ENCODE data around the gene MTFR1L.

Gene MTFR1L

GRCh38 chr1:25821630-25822091 is 1.9 kb downstream of the MTFR1L start:
- no peak overlapping the region for H3K27ac Mint-ChIP-seq
- TF ChIP-seq CTCF (IDR thresholded peaks at IDR 0.05): no peak
- peaks cover 3% of the 10 kb centered on the region for H3K27me3 Mint-ChIP-seq (ENCODE audit: low read depth, poor library complexity)
- peaks cover 6% of the 10 kb centered on the region for H3K36me3 Mint-ChIP-seq (ENCODE audit: low read depth)
- peak overlapping the region; percentile 91 for H3K4me3 Mint-ChIP-seq
- DNase-seq: no peak
- H3K9me3 Mint-ChIP-seq: no peaks in the 10 kb centered on the region
- H3K4me1 Mint-ChIP-seq: peaks cover 42% of the 10 kb centered on the region

GRCh38 chr1:25825605-25826004 is 5.9 kb downstream of the MTFR1L start:
- Mint-ChIP-seq H3K27ac (no peak overlapping the region), H3K4me3 (no peak overlapping the region), H3K27me3 (ENCODE audit: low read depth, poor library complexity) (peaks cover 3% of the 10 kb centered on the region), H3K36me3 (ENCODE audit: low read depth) (peaks cover 31% of the 10 kb centered on the region), H3K4me1 (peaks cover 18% of the 10 kb centered on the region), H3K9me3 (no peaks in the 10 kb centered on the region)
- no peak for DNase-seq
- TF ChIP-seq CTCF (IDR thresholded peaks at IDR 0.05): no peak

DNA sequence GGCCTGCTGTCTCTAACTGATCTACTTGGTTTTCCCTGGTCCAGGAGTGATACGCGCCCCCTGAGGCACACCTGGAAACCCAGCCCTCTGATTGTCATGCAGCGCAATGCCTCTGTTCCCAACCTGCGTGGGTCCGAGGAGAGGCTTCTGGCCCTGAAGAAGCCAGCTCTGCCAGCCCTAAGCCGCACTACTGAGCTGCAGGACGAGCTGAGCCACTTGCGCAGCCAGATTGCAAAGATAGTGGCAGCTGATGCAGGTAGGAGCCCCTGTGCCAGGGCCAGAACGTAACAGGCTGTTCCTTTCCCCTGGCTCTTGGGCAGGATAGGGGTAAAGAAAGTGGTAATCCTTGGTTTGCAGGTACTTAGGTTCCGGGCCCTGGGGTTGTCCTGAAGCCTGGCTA is 6.8 kb downstream of the MTFR1L start:
- Mint-ChIP-seq H3K27ac (no peak overlapping the region), H3K9me3 (no peaks in the 10 kb centered on the region), H3K4me3 (no peak overlapping the region), H3K4me1 (peaks cover 9% of the 10 kb centered on the region), H3K27me3 (ENCODE audit: low read depth, poor library complexity) (peaks cover 3% of the 10 kb centered on the region), H3K36me3 (ENCODE audit: low read depth) (peaks cover 38% of the 10 kb centered on the region)
- no peak for DNase-seq
- TF ChIP-seq CTCF (IDR thresholded peaks at IDR 0.05): no peak

GRCh38 chr1:25828491-25828890 is 8.7 kb downstream of the MTFR1L start:
- Mint-ChIP-seq H3K4me3 (no peak overlapping the region), H3K4me1 (no peaks in the 10 kb centered on the region), H3K36me3 (ENCODE audit: low read depth) (peaks cover 46% of the 10 kb centered on the region), H3K27me3 (ENCODE audit: low read depth, poor library complexity) (no peaks in the 10 kb centered on the region), H3K27ac (no peak overlapping the region), H3K9me3 (no peaks in the 10 kb centered on the region)
- no peak for TF ChIP-seq CTCF (IDR thresholded peaks at IDR 0.05)
- no peak for DNase-seq

GRCh38 chr1:25829046-25829445 is 9.3 kb downstream of the MTFR1L start:
- H3K36me3 Mint-ChIP-seq (ENCODE audit: low read depth): peaks cover 49% of the 10 kb centered on the region
- no peak for DNase-seq
- no peak overlapping the region for H3K4me3 Mint-ChIP-seq
- no peak for TF ChIP-seq CTCF (IDR thresholded peaks at IDR 0.05)
- no peaks in the 10 kb centered on the region for H3K9me3 Mint-ChIP-seq
- no peaks in the 10 kb centered on the region for H3K27me3 Mint-ChIP-seq (ENCODE audit: low read depth, poor library complexity)
- no peak overlapping the region for H3K27ac Mint-ChIP-seq
- no peaks in the 10 kb centered on the region for H3K4me1 Mint-ChIP-seq

- TF ChIP-seq CTCF (IDR thresholded peaks at IDR 0.05): no peak
- no peak overlapping the region for H3K4me3 Mint-ChIP-seq
- no peak overlapping the region for H3K27ac Mint-ChIP-seq
- no peaks in the 10 kb centered on the region for H3K9me3 Mint-ChIP-seq
- H3K27me3 Mint-ChIP-seq (ENCODE audit: low read depth, poor library complexity): no peaks in the 10 kb centered on the region
- peaks cover 50% of the 10 kb centered on the region for H3K36me3 Mint-ChIP-seq (ENCODE audit: low read depth)
- no peak for DNase-seq
- no peaks in the 10 kb centered on the region for H3K4me1 Mint-ChIP-seq
Observed at GRCh38 chr1:25831569-25832196, 11.9 kb downstream of the MTFR1L start.
